KMS-11 (cell line): ENCODE data around the gene RIPK4.

ENCODE experiments used
- H2AFZ ChIP-seq: fragments of 200-600 bp; sonication (generic); 2 replicates; pipeline ENCODE4 v1.6.1; 2016; ENCODE audit warnings: antibody characterized with exemption, mixed run types, low read depth
- H3K27ac ChIP-seq: fragments of 200-600 bp; sonication (generic); 2 replicates; pipeline ENCODE4 v1.6.1; 2016; ENCODE audit warnings: mild to moderate bottlenecking, mixed run types
- H3K27me3 ChIP-seq: fragments of 200-600 bp; sonication (generic); 2 replicates; pipeline ENCODE4 v1.6.1; 2017; ENCODE audit warnings: mild to moderate bottlenecking, low read depth, mixed run types, moderate library complexity; ENCODE audit not compliant: insufficient read depth
- H3K36me3 ChIP-seq: fragments of 200-600 bp; sonication (generic); 2 replicates; pipeline ENCODE4 v1.6.1; 2017; ENCODE audit warnings: mild to moderate bottlenecking, mixed run types; ENCODE audit not compliant: insufficient read depth
- H3K4me1 ChIP-seq: fragments of 200-600 bp; sonication (generic); 2 replicates; pipeline ENCODE4 v1.6.1; 2016; ENCODE audit warnings: mild to moderate bottlenecking, low read depth, mixed run types; ENCODE audit not compliant: poor library complexity, severe bottlenecking
- H3K4me2 ChIP-seq: fragments of 200-600 bp; sonication (generic); 2 replicates; pipeline ENCODE4 v1.7.0; 2016; ENCODE audit warnings: mild to moderate bottlenecking, mixed run types
- H3K4me3 ChIP-seq: fragments of 200-600 bp; sonication (generic); IDR thresholded peaks from 2 replicates; pipeline ENCODE4 v1.6.1; 2017; ENCODE audit warnings: low read depth, low read length, mixed read lengths; ENCODE audit not compliant: insufficient read depth
- H3K79me2 ChIP-seq: fragments of 200-600 bp; sonication (generic); 2 replicates; pipeline ENCODE4 v1.6.1; 2016; ENCODE audit warnings: low read depth, mixed run types; ENCODE audit not compliant: insufficient read depth
- H3K9ac ChIP-seq: fragments of 200-600 bp; sonication (generic); 2 replicates; pipeline ENCODE4 v1.6.1; 2016; ENCODE audit warnings: mild to moderate bottlenecking, mixed run types
- H4K20me1 ChIP-seq: fragments of 200-600 bp; sonication (generic); 2 replicates; pipeline ENCODE4 v1.6.1; 2016; ENCODE audit warnings: mild to moderate bottlenecking, mixed run types; ENCODE audit not compliant: insufficient read depth
- TF ChIP-seq, protein P1 (sequence below): fragments of 200-600 bp; sonication (generic); conservative IDR thresholded peaks from 2 replicates; pipeline ENCODE4 v1.6.1; 2017; ENCODE audit warnings: low read depth, mild to moderate bottlenecking, antibody characterized with exemption, low read length, moderate library complexity, mixed read lengths

The RIPK4 gene

DNA sequence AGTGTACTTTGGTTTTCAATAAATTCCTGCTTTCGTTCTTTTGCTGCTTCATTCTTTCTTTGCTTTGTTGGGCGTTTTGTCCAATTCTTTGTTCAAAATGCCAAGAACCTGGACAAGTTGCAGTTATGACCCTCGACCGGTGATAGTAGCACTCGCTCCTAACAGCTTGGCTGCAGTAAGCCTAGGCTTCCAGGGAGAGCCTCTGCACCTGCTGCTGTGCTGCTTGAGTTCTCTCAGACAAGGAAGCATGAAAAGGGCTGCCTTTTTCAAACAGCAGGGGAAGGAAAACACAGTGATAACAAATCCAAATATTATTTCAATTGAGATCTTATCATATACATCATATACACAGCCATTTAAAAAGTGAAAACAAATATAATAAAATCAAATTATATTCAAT lies 12.8 kb upstream of the RIPK4 start:
- Histone ChIP-seq H2AFZ (no peak overlapping the region), H3K36me3 (no peaks in the 10 kb centered on the region), H3K4me2 (no peak overlapping the region), H4K20me1 (no peaks in the 10 kb centered on the region), H3K4me1 (no peaks in the 10 kb centered on the region), H3K4me3 (no peak overlapping the region), H3K27ac (no peak overlapping the region), H3K27me3 (no peaks in the 10 kb centered on the region), H3K79me2 (no peaks in the 10 kb centered on the region), H3K9ac (no peak overlapping the region)
- TF ChIP-seq, protein P1, sequence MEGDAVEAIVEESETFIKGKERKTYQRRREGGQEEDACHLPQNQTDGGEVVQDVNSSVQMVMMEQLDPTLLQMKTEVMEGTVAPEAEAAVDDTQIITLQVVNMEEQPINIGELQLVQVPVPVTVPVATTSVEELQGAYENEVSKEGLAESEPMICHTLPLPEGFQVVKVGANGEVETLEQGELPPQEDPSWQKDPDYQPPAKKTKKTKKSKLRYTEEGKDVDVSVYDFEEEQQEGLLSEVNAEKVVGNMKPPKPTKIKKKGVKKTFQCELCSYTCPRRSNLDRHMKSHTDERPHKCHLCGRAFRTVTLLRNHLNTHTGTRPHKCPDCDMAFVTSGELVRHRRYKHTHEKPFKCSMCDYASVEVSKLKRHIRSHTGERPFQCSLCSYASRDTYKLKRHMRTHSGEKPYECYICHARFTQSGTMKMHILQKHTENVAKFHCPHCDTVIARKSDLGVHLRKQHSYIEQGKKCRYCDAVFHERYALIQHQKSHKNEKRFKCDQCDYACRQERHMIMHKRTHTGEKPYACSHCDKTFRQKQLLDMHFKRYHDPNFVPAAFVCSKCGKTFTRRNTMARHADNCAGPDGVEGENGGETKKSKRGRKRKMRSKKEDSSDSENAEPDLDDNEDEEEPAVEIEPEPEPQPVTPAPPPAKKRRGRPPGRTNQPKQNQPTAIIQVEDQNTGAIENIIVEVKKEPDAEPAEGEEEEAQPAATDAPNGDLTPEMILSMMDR, result no peak

DNA sequence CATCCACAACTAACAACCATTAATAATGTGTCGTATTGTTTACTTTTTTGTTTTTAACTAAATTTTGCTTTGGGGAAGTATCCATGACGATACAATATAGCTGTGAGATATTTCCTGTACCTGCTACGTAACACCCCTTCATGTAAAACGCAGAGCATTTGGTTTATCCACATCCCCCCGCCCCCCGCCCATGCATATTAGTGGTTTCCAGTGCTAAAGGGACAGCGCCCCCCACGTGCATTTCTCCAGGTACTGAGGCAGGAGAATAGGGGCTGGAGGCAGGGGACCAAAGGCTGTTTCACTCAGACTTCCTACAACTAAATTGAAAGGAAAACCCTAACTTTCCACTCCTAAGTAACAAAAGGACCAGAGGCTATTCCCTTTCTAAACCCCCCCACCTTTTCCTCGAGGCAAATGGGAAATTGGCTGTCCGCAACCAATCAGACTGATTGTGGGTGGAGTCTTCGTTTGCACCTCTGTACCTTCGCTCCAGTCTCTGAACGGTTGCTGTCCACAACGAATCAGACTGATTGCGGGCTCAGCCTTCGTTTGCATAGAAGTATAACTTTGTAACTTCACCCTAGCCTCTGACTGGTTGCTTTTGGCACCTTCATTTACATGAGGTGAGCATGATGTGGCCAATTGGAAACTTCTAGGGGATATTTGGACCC lies 12.2 kb upstream of the RIPK4 start:
- Histone ChIP-seq H3K79me2 (no peaks in the 10 kb centered on the region), H3K27ac (no peak overlapping the region), H3K27me3 (0 out of 2 replicates have a peak, but pooled peaks cover under 1% of the 10 kb centered on the region), H4K20me1 (no peaks in the 10 kb centered on the region), H3K4me2 (no peak overlapping the region), H3K4me1 (no peaks in the 10 kb centered on the region), H3K36me3 (no peaks in the 10 kb centered on the region), H3K9ac (no peak overlapping the region), H3K4me3 (no peak overlapping the region), H2AFZ (no peak overlapping the region)
- TF ChIP-seq, protein P1, result no peak

DNA sequence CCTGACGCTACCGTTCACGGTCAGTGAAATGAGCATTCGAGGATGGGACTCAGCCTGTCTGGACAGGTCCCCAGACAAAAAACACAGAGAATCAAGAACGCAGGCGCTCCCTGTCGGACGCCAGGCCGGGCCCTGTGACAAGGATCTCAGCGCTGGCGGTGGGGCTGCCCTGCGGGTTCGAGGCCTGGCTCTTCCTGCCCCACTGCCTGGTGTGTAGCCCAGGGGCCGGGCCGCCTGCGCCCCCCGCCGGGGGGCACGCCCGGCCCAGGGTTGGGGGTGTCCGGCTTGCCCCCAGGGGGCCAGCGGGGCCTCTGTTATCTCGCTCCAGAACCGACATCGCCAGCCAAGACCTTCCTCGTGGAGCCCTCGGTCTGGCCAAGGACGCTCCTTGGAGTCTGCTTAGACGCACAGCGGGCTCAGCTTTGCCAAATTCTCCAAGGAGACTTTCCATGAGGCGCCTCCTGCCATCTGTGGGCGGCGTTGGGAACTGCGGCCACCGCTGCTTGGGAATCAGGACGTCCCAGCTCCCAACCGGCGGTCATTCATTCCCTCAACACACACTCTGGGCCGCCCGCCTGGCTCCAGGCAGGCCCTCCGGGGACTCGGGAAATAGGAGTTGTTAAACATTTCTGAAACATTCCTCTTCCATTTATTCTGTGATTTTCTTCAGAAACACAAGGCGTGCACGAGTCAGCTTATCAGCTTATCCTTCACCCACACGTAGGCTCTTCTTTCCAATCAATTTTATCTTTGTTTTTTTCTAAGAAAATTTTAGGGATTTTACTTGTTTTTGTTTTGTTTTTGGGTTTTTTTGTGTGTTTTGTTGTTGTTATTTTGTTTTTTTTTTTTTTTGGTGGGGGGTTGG lies 11.3 kb upstream of the RIPK4 start:
- Histone ChIP-seq H3K79me2 (no peaks in the 10 kb centered on the region), H4K20me1 (no peaks in the 10 kb centered on the region), H3K27ac (no peak overlapping the region), H2AFZ (no peak overlapping the region), H3K4me2 (no peak overlapping the region), H3K36me3 (no peaks in the 10 kb centered on the region), H3K4me3 (no peak overlapping the region), H3K9ac (no peak overlapping the region), H3K27me3 (peaks cover 6% of the 10 kb centered on the region; the same call in 1 of the 2 replicates), H3K4me1 (no peaks in the 10 kb centered on the region)
- TF ChIP-seq, protein P1, result peak; percentile 42

DNA sequence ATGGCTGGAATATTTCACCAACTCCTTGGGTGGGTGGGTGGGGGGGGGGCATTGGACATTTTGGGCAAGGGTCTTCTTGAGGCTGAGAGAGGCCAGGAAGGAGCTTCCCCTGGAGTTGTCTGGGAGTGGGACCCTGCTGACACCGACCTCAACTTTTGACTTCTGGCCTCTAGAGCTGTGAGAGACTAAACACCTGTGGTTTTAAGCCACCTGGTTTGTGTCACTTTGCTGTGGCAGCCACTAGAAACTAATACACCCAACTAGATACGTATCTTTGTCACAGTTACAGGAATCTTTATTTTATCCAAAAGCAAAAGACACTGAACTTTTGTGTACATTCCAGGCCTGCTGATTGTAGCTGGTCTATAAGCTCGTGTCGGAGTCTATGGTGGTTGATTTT lies 9.9 kb upstream of the RIPK4 start:
- H3K4me2 ChIP-seq, result no peak overlapping the region
- peaks cover 11% of the 10 kb centered on the region; the same call in 1 of the 2 replicates for H3K27me3 ChIP-seq
- no peak overlapping the region for H2AFZ ChIP-seq
- no peak overlapping the region for H3K27ac ChIP-seq
- no peaks in the 10 kb centered on the region for H3K36me3 ChIP-seq
- H4K20me1 ChIP-seq, result no peaks in the 10 kb centered on the region
- no peaks in the 10 kb centered on the region for H3K4me1 ChIP-seq
- no peaks in the 10 kb centered on the region for H3K79me2 ChIP-seq
- H3K9ac ChIP-seq, result no peak overlapping the region
- no peak overlapping the region for H3K4me3 ChIP-seq
- TF ChIP-seq, protein P1, result no peak
